HAP-1 (cell line): ENCODE results near the gene RIPPLY2.

Source experiments
- DNase-seq, 2 experiments: peaks; one replicate each; pipeline ENCODE4 v3.0.0-alpha.2; 2016 to 2020; ENCODE audit warnings: low spot score in 2 of 2
- H3K27me3 ChIP-seq: fragments of 250-450 bp; sonication (Bioruptor Pico); 2 replicates; pipeline ENCODE4 v1.5.1; 2020; ENCODE audit warnings: low read depth, mild to moderate bottlenecking, moderate library complexity
- H3K36me3 ChIP-seq: fragments of 250-450 bp; sonication (Bioruptor Pico); replicated peaks from 2 replicates; pipeline ENCODE4 v1.5.1; 2020; ENCODE audit warnings: mild to moderate bottlenecking
- H3K4me1 ChIP-seq: fragments of 250-450 bp; sonication (Bioruptor Pico); 2 replicates; pipeline ENCODE4 v1.5.1; 2020; ENCODE audit warnings: mild to moderate bottlenecking
- H3K4me3 ChIP-seq: fragments of 250-450 bp; sonication (Bioruptor Pico); 2 replicates; pipeline ENCODE4 v1.5.1; 2020; ENCODE audit warnings: mild to moderate bottlenecking, moderate library complexity
- H3K9me3 ChIP-seq: fragments of 250-450 bp; sonication (Bioruptor Pico); 2 replicates; pipeline ENCODE4 v1.5.1; 2020; ENCODE audit warnings: mild to moderate bottlenecking, moderate library complexity
- in situ Hi-C: fragments of 300-500 bp; cut with MboI; formaldehyde crosslinking; loops from 3 replicates; pipeline ENCODE4 v1.14.3; 2020; ENCODE audit warnings: low sequenced_read_pairs, inconsistent platforms, mixed read lengths

The RIPPLY2 gene

DNA sequence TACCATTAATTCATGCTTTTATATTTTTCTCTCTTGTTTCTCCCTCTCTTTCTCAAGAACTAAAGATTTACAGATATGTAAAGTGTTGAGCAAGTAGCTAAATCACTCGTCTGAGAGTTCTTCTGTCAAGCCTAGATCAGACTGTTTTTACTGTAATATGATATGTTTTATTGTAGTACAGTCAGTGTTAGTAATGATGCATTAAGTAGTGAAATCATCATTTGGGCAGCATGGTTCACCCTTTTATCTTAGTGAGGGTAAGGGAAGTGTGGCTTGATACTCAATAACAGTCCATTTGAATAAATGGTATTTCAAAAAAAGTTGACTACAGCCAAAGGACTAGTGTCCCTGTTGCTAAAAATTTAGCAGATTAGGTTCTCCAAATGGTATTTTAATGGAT is 15.5 kb downstream of the RIPPLY2 start:
- in situ Hi-C loops: no loop called here
- no peak for DNase-seq
- Histone ChIP-seq H3K36me3 (peaks cover 3% of the 10 kb centered on the region), H3K9me3 (peaks cover 7% of the 10 kb centered on the region; the same call in 1 of the 2 replicates), H3K4me3 (no peak overlapping the region), H3K27me3 (no peaks in the 10 kb centered on the region), H3K4me1 (no peaks in the 10 kb centered on the region)

- H3K9me3 ChIP-seq: peaks cover 7% of the 10 kb centered on the region; the same call in 1 of the 2 replicates
- no peak for DNase-seq
- in situ Hi-C loops: no loop called here
- no peaks in the 10 kb centered on the region for H3K4me1 ChIP-seq
- no peaks in the 10 kb centered on the region for H3K27me3 ChIP-seq
- H3K4me3 ChIP-seq: no peak overlapping the region
- H3K36me3 ChIP-seq: no peaks in the 10 kb centered on the region; the same call in none of the 2 replicates
These were observed 17.5 kb downstream of the RIPPLY2 start for GRCh38 chr6:83870649-83871048.

DNA sequence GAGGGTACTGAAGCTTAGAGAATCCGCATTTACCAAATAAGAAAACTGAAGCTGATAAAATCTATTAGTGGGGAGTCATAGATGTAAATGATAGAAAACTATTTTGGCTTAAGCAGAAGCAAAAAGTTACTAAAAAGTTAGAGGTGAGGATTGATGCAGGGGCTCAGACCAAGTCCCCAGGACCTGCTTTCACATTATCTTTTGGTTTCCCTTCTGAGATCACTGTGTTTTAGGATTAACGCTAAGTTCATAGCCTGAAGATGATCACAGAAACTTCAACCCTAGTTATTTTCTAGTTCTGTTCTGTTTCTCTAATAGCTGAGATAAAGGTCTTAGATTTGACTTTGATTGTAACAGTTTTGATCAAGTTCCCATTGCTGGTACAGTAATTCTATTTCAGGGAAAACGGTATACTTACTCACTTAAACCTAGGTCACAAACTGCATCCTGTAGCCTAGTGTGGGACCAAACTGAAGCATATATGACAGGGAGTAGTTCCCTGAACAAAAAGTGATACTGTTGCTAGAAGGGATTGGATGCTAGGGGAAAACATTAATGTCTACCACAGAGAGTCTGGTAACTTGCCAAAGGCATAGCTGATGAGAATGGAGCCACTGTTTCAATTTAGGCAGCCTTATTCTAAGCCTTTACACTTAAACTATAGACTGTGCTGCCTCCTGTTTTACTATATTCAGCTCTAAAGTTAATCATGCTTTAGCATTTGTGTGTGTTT is 19.4 kb downstream of the RIPPLY2 start:
- in situ Hi-C loops: no loop called here
- H3K4me3 ChIP-seq: no peak overlapping the region
- H3K9me3 ChIP-seq: peaks cover 2% of the 10 kb centered on the region; the same call in 1 of the 2 replicates
- H3K36me3 ChIP-seq: no peaks in the 10 kb centered on the region; the same call in 1 of the 2 replicates
- no peaks in the 10 kb centered on the region for H3K4me1 ChIP-seq
- no peak for DNase-seq
- no peaks in the 10 kb centered on the region for H3K27me3 ChIP-seq

GRCh38 chr6:83873869-83874268 is 20.7 kb downstream of the RIPPLY2 start:
- DNase-seq: no peak
- Histone ChIP-seq H3K9me3 (no peaks in the 10 kb centered on the region), H3K36me3 (no peaks in the 10 kb centered on the region), H3K4me3 (no peak overlapping the region), H3K4me1 (no peaks in the 10 kb centered on the region), H3K27me3 (no peaks in the 10 kb centered on the region)
- in situ Hi-C loops: no loop called here

DNA sequence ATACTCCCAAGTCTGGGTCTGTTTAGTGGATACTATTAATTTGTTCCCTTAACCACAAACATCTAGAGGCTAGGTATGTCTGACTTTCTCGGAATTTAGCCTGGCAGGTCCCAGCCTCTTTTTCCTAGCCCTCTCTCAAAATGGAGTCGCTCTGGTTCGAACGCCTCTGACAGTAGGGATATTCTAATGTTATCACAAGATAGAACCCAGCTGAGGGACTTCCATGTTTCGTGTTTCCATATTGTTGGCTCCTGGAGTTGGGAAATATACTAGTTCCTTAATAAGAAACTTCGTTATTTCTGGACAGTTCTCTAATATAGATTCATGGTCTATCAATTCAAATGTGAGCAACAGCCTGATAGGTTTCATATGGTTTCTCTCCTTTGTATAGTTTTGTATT is 22.7 kb downstream of the RIPPLY2 start:
- Histone ChIP-seq H3K36me3 (no peaks in the 10 kb centered on the region), H3K27me3 (no peaks in the 10 kb centered on the region), H3K9me3 (no peaks in the 10 kb centered on the region), H3K4me3 (no peak overlapping the region), H3K4me1 (no peaks in the 10 kb centered on the region)
- in situ Hi-C loops: no loop called here
- no peak for DNase-seq

DNA sequence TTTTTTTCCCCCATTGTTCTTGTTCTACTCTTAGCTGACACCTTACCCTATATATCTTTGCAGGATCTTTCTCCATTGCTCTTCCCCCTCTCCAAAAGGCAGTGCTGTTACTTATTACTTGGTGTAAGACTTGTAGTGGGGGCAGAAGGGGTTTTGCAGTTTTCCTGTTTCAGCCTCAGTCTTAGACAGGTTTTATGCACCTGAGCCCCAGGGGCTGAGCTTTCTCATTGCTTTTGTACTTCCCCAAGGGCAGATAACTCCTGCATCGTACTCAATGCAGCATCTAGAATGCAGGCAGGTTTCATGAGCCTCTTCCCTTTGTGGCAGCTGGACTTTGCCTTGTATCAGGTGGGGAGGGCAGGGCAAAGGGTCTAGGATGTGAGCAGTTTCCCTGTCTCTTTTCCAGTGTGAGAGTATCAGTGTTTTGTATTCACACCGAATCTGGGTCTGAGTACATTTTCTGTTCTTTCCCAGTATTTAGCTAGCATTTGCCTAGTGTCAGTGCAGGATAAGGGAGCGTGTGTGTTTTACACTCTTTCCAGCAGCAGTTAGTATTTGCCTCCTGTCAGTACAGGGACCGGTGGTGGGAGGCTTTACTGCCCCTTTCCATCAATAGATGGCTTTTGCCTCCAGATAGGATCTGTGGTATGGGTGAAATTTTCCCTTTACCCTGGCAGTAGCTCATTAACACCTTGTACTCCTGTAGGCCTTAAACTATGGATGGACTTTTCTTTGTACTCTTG is 25.9 kb downstream of the RIPPLY2 start:
- DNase-seq: no peak
- H3K36me3 ChIP-seq: no peaks in the 10 kb centered on the region
- H3K9me3 ChIP-seq: no peaks in the 10 kb centered on the region
- H3K4me1 ChIP-seq: no peaks in the 10 kb centered on the region
- H3K27me3 ChIP-seq: no peaks in the 10 kb centered on the region
- H3K4me3 ChIP-seq: no peak overlapping the region
- in situ Hi-C loops: no loop called here

- H3K9me3 ChIP-seq: no peaks in the 10 kb centered on the region
- H3K4me1 ChIP-seq: no peaks in the 10 kb centered on the region
- H3K4me3 ChIP-seq: no peak overlapping the region
- H3K36me3 ChIP-seq: no peaks in the 10 kb centered on the region
- no peaks in the 10 kb centered on the region for H3K27me3 ChIP-seq
- no peak for DNase-seq
- in situ Hi-C loops: loop anchor here (10.0 kb wide), 1 partner anchor 345 kb away; the partner anchor contains the start of gene CEP162
These were observed 26.6 kb downstream of the RIPPLY2 start for GRCh38 chr6:83879746-83880145.

DNA sequence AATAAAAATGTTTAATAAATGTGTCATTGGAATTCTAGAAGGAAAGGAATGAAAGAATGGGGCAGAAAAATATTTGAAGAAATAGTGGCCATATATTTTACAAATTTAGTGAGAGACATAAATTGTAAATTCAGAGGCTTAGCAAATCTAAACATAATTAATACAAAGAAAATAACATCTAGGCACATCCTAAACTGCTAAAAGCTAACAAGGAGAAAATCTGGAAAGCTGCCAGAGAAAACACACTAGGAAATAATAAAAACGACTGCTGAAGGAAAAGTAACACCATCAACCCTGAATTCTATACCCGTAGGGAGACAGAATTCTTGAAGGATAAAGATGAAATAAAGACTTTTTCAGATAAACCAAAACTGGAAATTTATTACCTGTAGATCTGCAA is 30.1 kb downstream of the RIPPLY2 start:
- Histone ChIP-seq H3K36me3 (no peaks in the 10 kb centered on the region), H3K4me3 (no peak overlapping the region), H3K4me1 (no peaks in the 10 kb centered on the region), H3K9me3 (no peaks in the 10 kb centered on the region), H3K27me3 (no peaks in the 10 kb centered on the region)
- in situ Hi-C loops: loop anchor here (10.0 kb wide), 1 partner anchor 342 kb away; the partner anchor contains the start of gene CEP162
- no peak for DNase-seq

DNA sequence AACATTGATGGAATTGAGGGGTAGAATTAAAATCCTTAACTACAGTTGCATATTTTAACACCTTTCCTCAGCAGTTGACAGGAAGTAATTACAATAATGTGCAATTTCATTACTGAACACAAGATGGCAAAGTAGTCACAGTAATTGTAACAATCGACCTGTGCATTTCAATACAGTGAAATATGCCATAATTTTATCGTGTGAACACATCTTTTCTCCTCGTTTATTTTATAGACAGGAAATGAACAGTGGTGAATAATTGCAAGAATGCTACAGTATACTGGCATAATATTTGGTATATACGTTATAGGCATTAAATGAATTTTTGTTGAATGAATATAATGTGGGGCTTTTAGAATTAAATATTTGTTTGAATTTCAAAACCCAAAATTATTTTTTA is 31.4 kb downstream of the RIPPLY2 start:
- Histone ChIP-seq H3K36me3 (no peaks in the 10 kb centered on the region), H3K4me3 (no peak overlapping the region), H3K4me1 (no peaks in the 10 kb centered on the region), H3K9me3 (no peaks in the 10 kb centered on the region), H3K27me3 (no peaks in the 10 kb centered on the region)
- DNase-seq: peak in 1 of 2 experiments; percentile 65
- in situ Hi-C loops: loop anchor here (10.0 kb wide), 1 partner anchor 340 kb away; the partner anchor contains the start of gene CEP162

GRCh38 chr6:83885984-83886383 is 32.8 kb downstream of the RIPPLY2 start:
- DNase-seq: no peak
- in situ Hi-C loops: loop anchor here (10.0 kb wide), 1 partner anchor 339 kb away; the partner anchor contains the start of gene CEP162
- Histone ChIP-seq H3K4me1 (no peaks in the 10 kb centered on the region), H3K9me3 (no peaks in the 10 kb centered on the region), H3K27me3 (no peaks in the 10 kb centered on the region), H3K4me3 (no peak overlapping the region), H3K36me3 (no peaks in the 10 kb centered on the region)

- Histone ChIP-seq H3K4me3 (no peak overlapping the region), H3K4me1 (no peaks in the 10 kb centered on the region), H3K27me3 (no peaks in the 10 kb centered on the region), H3K36me3 (no peaks in the 10 kb centered on the region), H3K9me3 (no peaks in the 10 kb centered on the region)
- in situ Hi-C loops: loop anchor here (10.0 kb wide), 1 partner anchor 335 kb away; the partner anchor contains the start of gene CEP162
- no peak for DNase-seq
These were observed 36.5 kb downstream of the RIPPLY2 start for GRCh38 chr6:83889621-83890020.

- no peak overlapping the region for H3K4me3 ChIP-seq
- no peaks in the 10 kb centered on the region for H3K36me3 ChIP-seq
- H3K9me3 ChIP-seq: no peaks in the 10 kb centered on the region
- H3K27me3 ChIP-seq: no peaks in the 10 kb centered on the region
- no peak for DNase-seq
- in situ Hi-C loops: no loop called here
- H3K4me1 ChIP-seq: no peaks in the 10 kb centered on the region
These were observed 37.4 kb downstream of the RIPPLY2 start for GRCh38 chr6:83890520-83890919.

DNA sequence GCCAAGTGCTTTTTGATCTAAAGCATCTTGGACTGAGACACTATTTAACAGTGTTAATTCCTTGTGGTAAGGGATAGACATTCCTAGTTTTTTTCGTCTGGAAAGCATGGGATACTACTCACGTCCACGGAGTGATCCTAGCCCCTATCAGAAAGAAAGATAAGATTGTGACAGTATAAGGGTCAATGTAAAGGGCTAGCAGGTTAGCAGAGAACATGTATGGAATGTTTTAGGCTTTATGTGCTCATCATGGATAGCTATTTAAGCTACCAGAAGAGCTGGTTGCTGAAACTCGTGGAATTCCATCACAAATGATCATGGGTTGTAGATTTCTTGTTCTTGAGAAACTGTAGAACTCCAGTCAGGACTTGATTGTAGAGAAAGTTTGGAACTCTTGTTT is 38.4 kb downstream of the RIPPLY2 start:
- DNase-seq: no peak
- no peaks in the 10 kb centered on the region for H3K27me3 ChIP-seq
- H3K36me3 ChIP-seq: no peaks in the 10 kb centered on the region
- no peaks in the 10 kb centered on the region for H3K9me3 ChIP-seq
- no peak overlapping the region for H3K4me3 ChIP-seq
- in situ Hi-C loops: no loop called here
- no peaks in the 10 kb centered on the region for H3K4me1 ChIP-seq

- no peaks in the 10 kb centered on the region for H3K27me3 ChIP-seq
- DNase-seq: no peak
- H3K4me3 ChIP-seq: no peak overlapping the region
- in situ Hi-C loops: no loop called here
- H3K36me3 ChIP-seq: no peaks in the 10 kb centered on the region
- H3K9me3 ChIP-seq: no peaks in the 10 kb centered on the region
- no peaks in the 10 kb centered on the region for H3K4me1 ChIP-seq
These were observed 39.9 kb downstream of the RIPPLY2 start for GRCh38 chr6:83893024-83893423.
